Thoracic aorta endothelial cell (primary cell): Measurements from ENCODE around the gene GSTA1. TPM values are rescaled to one million over a fixed set of nuclear protein-coding genes. Genes with fewer than 3 reads are reported as not detected.

ENCODE experiments used
- total RNA-seq: library from RNA; depleted of rRNA; stranded (reverse); fragments of >200 nt; gene quantifications from 2 replicates; pipeline ENCODE4 v1.2.3, GENCODE V29; 2012

Gene GSTA1
- not detected in 2 replicates for total RNA-seq

DNA sequence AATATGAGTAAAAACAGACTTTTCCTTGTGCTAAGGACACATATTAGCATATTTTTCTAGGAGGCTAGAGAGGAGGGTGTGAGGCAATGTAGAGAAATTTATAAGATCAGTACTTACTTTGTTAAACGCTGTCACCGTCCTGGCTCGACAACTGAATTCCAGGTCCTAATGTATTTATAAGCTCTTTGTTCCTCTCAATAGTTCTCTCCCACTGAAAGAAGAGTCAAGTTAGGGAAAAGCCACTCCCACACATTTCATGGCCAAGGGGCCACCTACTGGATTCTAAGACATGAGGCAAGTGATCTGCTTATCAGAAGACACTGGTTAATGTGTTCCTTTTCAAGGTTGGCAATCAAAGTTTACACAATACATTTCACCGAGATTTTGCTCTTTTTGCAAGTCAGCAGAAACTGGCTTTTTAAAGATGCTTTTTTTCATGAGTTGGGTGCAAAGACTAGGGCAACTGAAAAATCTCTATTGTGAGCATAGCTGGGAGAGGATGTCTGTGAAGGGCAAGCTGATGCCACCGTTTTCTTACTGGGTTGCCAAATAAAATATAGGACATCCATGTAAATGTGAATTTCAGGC is at the start of gene GSTA1:
TSS of gene GSTA1 (minus strand) at position 149 of the 588 bp plus-strand sequence. CDS start 4,549 bp downstream, outside the sequence.

DNA sequence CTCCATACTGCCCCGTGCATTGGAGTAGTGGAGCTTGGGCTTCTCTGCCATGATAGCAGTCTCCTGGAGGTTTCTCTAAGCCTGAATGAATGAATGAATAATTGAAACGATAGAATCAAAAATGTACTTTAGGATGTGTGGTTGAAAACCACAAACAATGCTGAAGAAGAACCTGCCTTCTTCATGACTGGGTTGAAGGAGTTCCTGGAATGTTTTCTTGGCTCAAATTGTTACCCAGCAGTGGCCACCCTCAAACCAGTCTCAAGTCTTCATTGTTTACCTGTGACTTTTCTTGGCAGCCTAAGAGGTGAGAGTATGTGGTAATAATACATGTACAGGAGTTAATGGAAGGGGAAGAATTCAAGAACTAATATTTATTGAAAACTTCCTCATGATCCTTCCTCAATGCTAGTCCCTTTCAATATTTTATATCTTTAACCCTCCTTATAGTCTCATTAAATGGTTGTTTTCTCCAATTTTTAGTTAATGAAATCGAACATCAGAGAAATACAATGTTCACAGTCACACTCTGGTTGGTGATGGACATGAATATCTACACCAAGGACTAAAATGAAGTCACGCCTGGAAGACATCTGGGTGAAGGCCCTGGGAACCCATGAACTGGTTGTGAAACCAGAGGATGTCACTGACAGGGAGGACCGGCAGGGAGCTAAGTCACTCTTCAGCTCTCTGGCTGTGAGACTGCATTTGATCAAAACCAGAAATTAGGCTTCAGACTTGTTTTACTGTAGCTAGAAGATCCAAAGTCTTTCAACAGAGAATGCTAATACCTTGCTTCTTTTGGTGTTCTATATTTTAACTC is 37.4 kb upstream of the GSTA1 start, which contains the start of gene GSTA5:
TSS of gene GSTA5 (minus strand) at position 51 of the 823 bp plus-strand sequence.

DNA sequence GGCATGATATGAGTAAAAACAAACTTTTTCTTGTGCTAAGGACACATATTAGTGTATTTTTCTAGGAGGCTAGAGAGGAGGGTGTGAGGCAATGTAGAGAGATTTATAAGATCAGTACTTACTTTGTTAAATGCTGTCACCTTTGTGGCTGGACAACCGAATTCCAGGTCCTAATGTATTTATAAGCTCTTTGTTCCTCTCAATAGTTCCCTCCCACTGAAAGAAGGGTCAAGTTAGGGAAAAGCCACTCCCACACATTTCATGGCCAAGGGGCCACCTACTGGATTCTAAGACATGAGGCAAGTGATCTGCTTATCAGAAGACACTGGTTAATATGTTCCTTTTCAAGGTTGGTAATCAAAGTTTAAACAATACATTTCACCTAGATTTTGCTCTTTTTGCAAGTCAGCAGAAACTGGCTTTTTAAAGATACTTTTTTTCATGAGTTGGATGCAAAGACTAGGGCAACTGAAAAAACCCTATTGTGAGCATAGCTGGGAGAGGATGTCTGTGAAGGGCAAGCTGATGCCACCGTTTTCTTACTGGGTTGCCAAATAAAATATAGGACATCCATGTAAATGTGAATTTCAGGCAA is 40.2 kb downstream of the GSTA1 start, which contains the start of gene GSTA2:
TSS of gene GSTA2 (minus strand) at position 154 of the 595 bp plus-strand sequence. CDS start 5,528 bp downstream, outside the sequence.

Other genes with a start within 250 kb of the GSTA1 start
- gene TRAM2, start 226.8 kb downstream of the GSTA1 start, total RNA-seq = 97.6 and 101 TPM in 2 replicates
- gene TMEM14A, start 132.7 kb downstream of the GSTA1 start, total RNA-seq = 24.2 and 27.3 TPM in 2 replicates
- gene GSTA2, start 40.3 kb downstream of the GSTA1 start, total RNA-seq = not detected in 2 replicates
- gene GSTA5, start 37.0 kb upstream of the GSTA1 start, total RNA-seq = not detected in 2 replicates
- gene GSTA3, start 105.9 kb upstream of the GSTA1 start, total RNA-seq = not detected in 2 replicates
- 23.3 and 24.7 TPM in 2 replicates for gene GSTA4, start 191.5 kb upstream of the GSTA1 start, total RNA-seq